Lower lobe of right lung (tissue), 2 donors: Measurements from ENCODE around the gene CEMIP. TPM values are rescaled to one million over a fixed set of nuclear protein-coding genes. Genes with fewer than 3 reads are reported as not detected.

ENCODE experiments used
- ATAC-seq, 2 donors: fragments of 200-7000 bp; cut with Tn5 transposase; one replicate each; pipeline ENCODE4 v1.9.1; 2020 to 2022; ENCODE audit warnings: mild to moderate bottlenecking in 2 of 2, moderate library complexity in 2 of 2
- DNase-seq: peaks from one replicate; pipeline ENCODE4 v3.0.0-alpha.2; 2020
- H3K27ac ChIP-seq: fragments of 200-600 bp; one replicate; pipeline ENCODE4 v1.8.0; 2022
- H3K27me3 ChIP-seq: fragments of 200-600 bp; one replicate; pipeline ENCODE4 v1.8.0; 2022; ENCODE audit warnings: low read depth
- H3K36me3 ChIP-seq: fragments of 200-600 bp; one replicate; pipeline ENCODE4 v1.8.0; 2022; ENCODE audit warnings: mild to moderate bottlenecking
- H3K4me1 ChIP-seq: fragments of 200-600 bp; one replicate; pipeline ENCODE4 v1.8.0; 2022
- H3K4me3 ChIP-seq: fragments of 200-600 bp; one replicate; pipeline ENCODE4 v1.8.0; 2022; ENCODE audit warnings: mild to moderate bottlenecking
- H3K9me3 ChIP-seq: fragments of 200-600 bp; one replicate; pipeline ENCODE4 v1.8.0; 2022
- CTCF ChIP-seq: fragments of 200-600 bp; IDR thresholded peaks from one replicate; pipeline ENCODE4 v1.8.0; 2022; ENCODE audit warnings: antibody characterized with exemption, mild to moderate bottlenecking
- intact Hi-C: fragments of 100-400 bp; cut with DNase I; formaldehyde crosslinking; loops from one replicate; pipeline ENCODE4 v1.11.0; 2022
- total RNA-seq: library from RNA; stranded (reverse); fragmentation: NEBNext Ultra II Directional; extraction: Animal tissue kit (Norgen Biotek cat#: 25700); gene quantifications from one replicate; pipeline ENCODE4 v1.2.1, GENCODE V29; 2021
- donor health status: DM: no; HTN: yes; CAD: no; lungs with severe emphysema.

CEMIP gene
- total RNA-seq, 1 donor from 2014 or later: 7.3 TPM

GRCh38 chr15:80838666-80839065, 59.5 kb downstream of the CEMIP start:
- no peak for ATAC-seq
- intact Hi-C loops: no loop called here

GRCh38 chr15:80839764-80840130, 60.6 kb downstream of the CEMIP start:
- TF ChIP-seq CTCF: no peak
- Histone ChIP-seq H3K36me3 (no peaks in the 10 kb centered on the region), H3K4me3 (no peak overlapping the region), H3K9me3 (no peaks in the 10 kb centered on the region), H3K4me1 (no peaks in the 10 kb centered on the region), H3K27ac (no peak overlapping the region), H3K27me3 (no peaks in the 10 kb centered on the region)
- intact Hi-C loops: no loop called here
- DNase-seq (no peak), ATAC-seq (no peak)

More at GRCh38 chr15:80838666-80839065, 59.5 kb downstream of the CEMIP start:
- TF ChIP-seq CTCF: no peak
- DNase-seq: no peak
- Histone ChIP-seq H3K4me3 (no peak overlapping the region), H3K36me3 (no peaks in the 10 kb centered on the region), H3K27ac (no peak overlapping the region), H3K4me1 (no peaks in the 10 kb centered on the region), H3K9me3 (no peaks in the 10 kb centered on the region), H3K27me3 (no peaks in the 10 kb centered on the region)

GRCh38 chr15:80840182-80841130, 61.3 kb downstream of the CEMIP start:
- no peaks in the 10 kb centered on the region for H3K36me3 ChIP-seq
- DNase-seq: no peak
- H3K9me3 ChIP-seq: no peaks in the 10 kb centered on the region
- H3K4me1 ChIP-seq: no peaks in the 10 kb centered on the region
- H3K27ac ChIP-seq: no peak overlapping the region
- intact Hi-C loops: no loop called here
- H3K27me3 ChIP-seq: no peaks in the 10 kb centered on the region
- H3K4me3 ChIP-seq: no peak overlapping the region
- TF ChIP-seq CTCF: no peak
- no peak for ATAC-seq

- no peak overlapping the region for H3K4me3 ChIP-seq
- DNase-seq (no peak), ATAC-seq (no peak)
- intact Hi-C loops: no loop called here
- H3K27me3 ChIP-seq: no peaks in the 10 kb centered on the region
- H3K9me3 ChIP-seq: no peaks in the 10 kb centered on the region
- H3K4me1 ChIP-seq: no peaks in the 10 kb centered on the region
- no peaks in the 10 kb centered on the region for H3K36me3 ChIP-seq
- H3K27ac ChIP-seq: no peak overlapping the region
- TF ChIP-seq CTCF: no peak
Measured at GRCh38 chr15:80841541-80841940, 62.4 kb downstream of the CEMIP start.

- ATAC-seq: no peak
- Histone ChIP-seq H3K9me3 (no peaks in the 10 kb centered on the region), H3K4me1 (peaks cover 1% of the 10 kb centered on the region), H3K27ac (no peak overlapping the region), H3K36me3 (no peaks in the 10 kb centered on the region), H3K4me3 (no peak overlapping the region), H3K27me3 (no peaks in the 10 kb centered on the region)
- no peak for DNase-seq
- no peak for TF ChIP-seq CTCF
- intact Hi-C loops: no loop called here
Measured at GRCh38 chr15:80844011-80844732, 65.0 kb downstream of the CEMIP start.
